ENCODE data around the gene CFAP141. TPM values are rescaled to one million over a fixed set of nuclear protein-coding genes. Genes with fewer than 3 reads are reported as not detected.
A peak's percentile ranks its signal among the peaks of the same experiment; 100 is the strongest.

CFAP141 gene
- total and polyA plus RNA-seq, 2 of the 13 experiments (the other 11 are each of a cell fraction or from before 2014, with no cell fraction given) = not detected

DNA sequence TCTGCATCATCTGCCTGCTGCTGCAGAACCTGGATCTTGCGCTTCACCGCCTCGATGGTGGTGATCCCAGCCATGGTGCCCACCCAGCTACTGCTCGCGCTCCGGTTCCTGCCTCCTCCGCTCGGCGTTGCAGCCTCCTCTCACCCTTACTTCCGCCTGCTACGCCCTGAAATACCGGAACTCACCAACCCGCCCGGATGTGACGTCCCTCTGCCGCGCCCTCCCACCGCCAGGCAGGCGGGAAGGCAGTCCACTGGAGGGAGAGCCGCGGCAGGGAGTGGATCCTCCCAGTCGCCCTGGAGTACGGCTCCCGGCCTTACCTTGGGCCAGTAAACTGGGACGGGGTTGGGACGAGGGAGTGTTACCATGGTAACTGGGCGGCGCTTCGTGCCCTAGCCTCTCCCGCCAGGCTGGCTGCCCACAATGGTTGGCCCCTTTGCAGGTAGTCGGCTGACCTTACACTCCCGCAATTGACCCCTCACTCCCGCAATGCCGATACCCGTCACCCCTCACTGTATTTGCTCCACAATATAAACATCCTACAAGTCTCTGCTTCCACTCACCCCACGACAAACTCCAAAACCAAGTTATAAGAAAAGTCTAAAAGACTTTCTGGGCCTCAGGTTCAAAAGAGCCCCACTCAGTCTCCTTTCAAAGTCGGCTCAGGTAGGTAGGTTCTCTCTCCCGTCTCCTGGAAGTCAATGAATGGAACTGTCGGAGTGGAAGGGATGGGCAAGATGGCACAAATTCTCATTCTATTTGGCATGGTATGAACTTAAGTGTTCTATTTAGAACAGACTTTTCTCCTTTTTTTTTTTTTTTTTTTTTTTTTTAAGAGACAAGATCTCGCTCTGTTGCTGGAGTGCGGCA lies 22.9 kb downstream of the CFAP141 start (continued):
- TF ChIP-seq FOXP1 (IDR thresholded peaks at IDR 0.05) (no peak), FOXP1 (CRISPR knock-in tag; IDR thresholded peaks at IDR 0.05) (0 out of 2 replicates have a peak, but pooled peaks have one; percentile 6), TFDP1 (CRISPR knock-in tag; IDR thresholded peaks at IDR 0.05; ENCODE audit: borderline replicate concordance) (peak; percentile 100), ZSCAN9 (CRISPR knock-in tag; IDR thresholded peaks at IDR 0.05; ENCODE audit: borderline replicate concordance) (no peak; the same call in 1 of the 2 replicates), ZC3H4 (CRISPR knock-in tag; IDR thresholded peaks at IDR 0.05; ENCODE audit: borderline replicate concordance) (no peak), PRPF4 (IDR thresholded peaks at IDR 0.05; ENCODE audit: low read depth, low read length, poor library complexity, severe bottlenecking) (no peak), ATF4 (CRISPR knock-in tag; IDR thresholded peaks at IDR 0.05) (peak in 1 of 2 experiments; percentile 65; a peak in 2 of 4 replicates), ZFP36L1 (CRISPR knock-in tag; IDR thresholded peaks at IDR 0.05) (peak; percentile 96), ZNF607 (CRISPR knock-in tag; IDR thresholded peaks at IDR 0.05; ENCODE audit: borderline replicate concordance) (peak; percentile 58; the same call in 1 of the 2 replicates), ELF4 (CRISPR knock-in tag; IDR thresholded peaks at IDR 0.05; ENCODE audit: borderline replicate concordance) (peak; percentile 93; the same call in 1 of the 2 replicates), GTF2F1 (IDR thresholded peaks at IDR 0.05; ENCODE audit: low read length) (no peak), PTBP1 (IDR thresholded peaks at IDR 0.05; ENCODE audit: low read depth, low read length, poor library complexity, severe bottlenecking) (no peak), POLR2G (IDR thresholded peaks at IDR 0.05; ENCODE audit: low read depth, low read length) (peak; percentile 93), ZFP37 (CRISPR knock-in tag; IDR thresholded peaks at IDR 0.05; ENCODE audit: borderline replicate concordance) (0 out of 2 replicates have a peak, but pooled peaks have one; percentile 47), MXI1 (IDR thresholded peaks at IDR 0.05; ENCODE audit: borderline replicate concordance, low read depth, low read length) (peak; percentile 82; the same call in 1 of the 3 replicates), ZNF383 (CRISPR knock-in tag; IDR thresholded peaks at IDR 0.05; ENCODE audit: borderline replicate concordance) (no peak), ZNF253 (CRISPR knock-in tag; IDR thresholded peaks at IDR 0.05; ENCODE audit: borderline replicate concordance) (peak; percentile 91), FOXO1 (CRISPR knock-in tag; IDR thresholded peaks at IDR 0.05) (peak; percentile 65), TOE1 (CRISPR knock-in tag; IDR thresholded peaks at IDR 0.05) (no peak), REPIN1 (CRISPR knock-in tag; IDR thresholded peaks at IDR 0.05; ENCODE audit: borderline replicate concordance, low read depth) (peak; percentile 90; the same call in 1 of the 2 replicates)
- TF ChIP-seq, protein P1, sequence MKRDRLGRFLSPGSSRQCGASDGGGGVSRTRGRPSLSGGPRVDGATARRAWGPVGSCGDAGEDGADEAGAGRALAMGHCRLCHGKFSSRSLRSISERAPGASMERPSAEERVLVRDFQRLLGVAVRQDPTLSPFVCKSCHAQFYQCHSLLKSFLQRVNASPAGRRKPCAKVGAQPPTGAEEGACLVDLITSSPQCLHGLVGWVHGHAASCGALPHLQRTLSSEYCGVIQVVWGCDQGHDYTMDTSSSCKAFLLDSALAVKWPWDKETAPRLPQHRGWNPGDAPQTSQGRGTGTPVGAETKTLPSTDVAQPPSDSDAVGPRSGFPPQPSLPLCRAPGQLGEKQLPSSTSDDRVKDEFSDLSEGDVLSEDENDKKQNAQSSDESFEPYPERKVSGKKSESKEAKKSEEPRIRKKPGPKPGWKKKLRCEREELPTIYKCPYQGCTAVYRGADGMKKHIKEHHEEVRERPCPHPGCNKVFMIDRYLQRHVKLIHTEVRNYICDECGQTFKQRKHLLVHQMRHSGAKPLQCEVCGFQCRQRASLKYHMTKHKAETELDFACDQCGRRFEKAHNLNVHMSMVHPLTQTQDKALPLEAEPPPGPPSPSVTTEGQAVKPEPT (CRISPR knock-in tag; IDR thresholded peaks at IDR 0.05; ENCODE audit: low read depth) = no peak
- TF ChIP-seq, protein P2, sequence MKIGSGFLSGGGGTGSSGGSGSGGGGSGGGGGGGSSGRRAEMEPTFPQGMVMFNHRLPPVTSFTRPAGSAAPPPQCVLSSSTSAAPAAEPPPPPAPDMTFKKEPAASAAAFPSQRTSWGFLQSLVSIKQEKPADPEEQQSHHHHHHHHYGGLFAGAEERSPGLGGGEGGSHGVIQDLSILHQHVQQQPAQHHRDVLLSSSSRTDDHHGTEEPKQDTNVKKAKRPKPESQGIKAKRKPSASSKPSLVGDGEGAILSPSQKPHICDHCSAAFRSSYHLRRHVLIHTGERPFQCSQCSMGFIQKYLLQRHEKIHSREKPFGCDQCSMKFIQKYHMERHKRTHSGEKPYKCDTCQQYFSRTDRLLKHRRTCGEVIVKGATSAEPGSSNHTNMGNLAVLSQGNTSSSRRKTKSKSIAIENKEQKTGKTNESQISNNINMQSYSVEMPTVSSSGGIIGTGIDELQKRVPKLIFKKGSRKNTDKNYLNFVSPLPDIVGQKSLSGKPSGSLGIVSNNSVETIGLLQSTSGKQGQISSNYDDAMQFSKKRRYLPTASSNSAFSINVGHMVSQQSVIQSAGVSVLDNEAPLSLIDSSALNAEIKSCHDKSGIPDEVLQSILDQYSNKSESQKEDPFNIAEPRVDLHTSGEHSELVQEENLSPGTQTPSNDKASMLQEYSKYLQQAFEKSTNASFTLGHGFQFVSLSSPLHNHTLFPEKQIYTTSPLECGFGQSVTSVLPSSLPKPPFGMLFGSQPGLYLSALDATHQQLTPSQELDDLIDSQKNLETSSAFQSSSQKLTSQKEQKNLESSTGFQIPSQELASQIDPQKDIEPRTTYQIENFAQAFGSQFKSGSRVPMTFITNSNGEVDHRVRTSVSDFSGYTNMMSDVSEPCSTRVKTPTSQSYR (CRISPR knock-in tag; IDR thresholded peaks at IDR 0.05; ENCODE audit: borderline replicate concordance) = peak; percentile 18; the same call in 1 of the 2 replicates

Data from HepG2 (cell line).